HEK293T (cell line): ENCODE data around the gene LRP1B.

Experiments used
- CTCF ChIA-PET: fragments of 350-600 bp; formaldehyde crosslinking; extraction: SDS; loops from one replicate; lab custom pipeline; 2021; ENCODE audit warnings: antibody characterized with exemption, inconsistent platforms; lab: Yijun Ruan, JAX
- POLR2A ChIA-PET: fragments of 350-600 bp; formaldehyde crosslinking; extraction: SDS; loops from one replicate; lab custom pipeline; 2020; ENCODE audit warnings: antibody characterized with exemption, inconsistent platforms; lab: Yijun Ruan, JAX
- DNase-seq: peaks from one replicate; pipeline ENCODE4 v3.0.0; 2012; ENCODE audit warnings: mixed read lengths; ENCODE audit errors: extremely low spot score
- ARNT ChIP-seq: fragments of 450-650 bp; IDR thresholded peaks from 2 replicates; pipeline ENCODE4 v1.6.1; 2017; ENCODE audit warnings: mild to moderate bottlenecking
- BHLHE40 ChIP-seq: fragments of 450-650 bp; IDR thresholded peaks from 2 replicates; pipeline ENCODE4 v1.6.1; 2016; ENCODE audit warnings: mild to moderate bottlenecking, moderate library complexity, borderline replicate concordance
- CTBP1 ChIP-seq: fragments of 450-650 bp; IDR thresholded peaks from 2 replicates; pipeline ENCODE4 v1.6.1; 2016; ENCODE audit warnings: borderline replicate concordance
- ELF4 ChIP-seq: fragments of 450-650 bp; IDR thresholded peaks from 2 replicates; pipeline ENCODE4 v1.6.1; 2017; ENCODE audit warnings: antibody characterized with exemption
- FOXA1 ChIP-seq: fragments of 450-650 bp; IDR thresholded peaks from 2 replicates; pipeline ENCODE4 v1.6.1; 2016; ENCODE audit warnings: mild to moderate bottlenecking
- FOXK2 ChIP-seq: fragments of 450-650 bp; IDR thresholded peaks from 2 replicates; pipeline ENCODE4 v1.6.1; 2016; ENCODE audit warnings: mild to moderate bottlenecking
- FOXM1 ChIP-seq: fragments of 450-650 bp; IDR thresholded peaks from 2 replicates; pipeline ENCODE4 v1.6.1; 2017; ENCODE audit warnings: mild to moderate bottlenecking, borderline replicate concordance
- HDGF ChIP-seq: fragments of 450-650 bp; IDR thresholded peaks from 2 replicates; pipeline ENCODE4 v1.6.1; 2017; ENCODE audit warnings: antibody characterized with exemption, borderline replicate concordance
- L3MBTL2 ChIP-seq: fragments of 450-650 bp; conservative IDR thresholded peaks from 2 replicates; pipeline ENCODE4 v1.6.1; 2016; ENCODE audit warnings: mild to moderate bottlenecking
- LEF1 ChIP-seq: fragments of 450-650 bp; IDR thresholded peaks from 2 replicates; pipeline ENCODE4 v1.6.1; 2017; ENCODE audit warnings: mild to moderate bottlenecking, borderline replicate concordance
- NFRKB ChIP-seq: fragments of 450-650 bp; IDR thresholded peaks from 2 replicates; pipeline ENCODE4 v1.6.1; 2016; ENCODE audit warnings: mild to moderate bottlenecking, moderate library complexity
- PKNOX1 ChIP-seq: fragments of 450-650 bp; IDR thresholded peaks from 2 replicates; pipeline ENCODE4 v1.6.1; 2016
- SP1 ChIP-seq: fragments of 450-650 bp; IDR thresholded peaks from 2 replicates; pipeline ENCODE4 v1.6.1; 2017
- SUZ12 ChIP-seq: fragments of 450-650 bp; IDR thresholded peaks from 2 replicates; pipeline ENCODE4 v1.6.1; 2016; ENCODE audit warnings: mild to moderate bottlenecking
- TARDBP ChIP-seq: fragments of 450-650 bp; IDR thresholded peaks from 2 replicates; pipeline ENCODE4 v1.6.1; 2016
- ZNF384 ChIP-seq: fragments of 450-650 bp; IDR thresholded peaks from 2 replicates; pipeline ENCODE4 v1.6.1; 2016

The LRP1B gene

GRCh38 chr2:142030735-142031134 is 100.1 kb downstream of the LRP1B start:
- CTCF ChIA-PET = no interaction called here

GRCh38 chr2:142029974-142030373 is 100.8 kb downstream of the LRP1B start:
- ChIA-PET POLR2A (no interaction called here), CTCF (no interaction called here)
- no peak for DNase-seq
- TF ChIP-seq FOXA1 (no peak), HDGF (no peak), LEF1 (no peak), ARNT (no peak), FOXM1 (no peak)

More at GRCh38 chr2:142030735-142031134, 100.1 kb downstream of the LRP1B start:
- TF ChIP-seq FOXM1 (no peak), NFRKB (no peak)
- no peak for DNase-seq
- POLR2A ChIA-PET = no interaction called here

GRCh38 chr2:142025394-142025793 is 105.4 kb downstream of the LRP1B start:
- no peak for DNase-seq
- CTCF ChIA-PET = no interaction called here
- no peak for TF ChIP-seq SUZ12
- TF ChIP-seq HDGF = no peak
- TF ChIP-seq LEF1 = no peak
- no peak for TF ChIP-seq ELF4
- no peak for TF ChIP-seq PKNOX1
- no peak for TF ChIP-seq ARNT
- TF ChIP-seq BHLHE40 = no peak
- no peak for TF ChIP-seq FOXK2
- POLR2A ChIA-PET = no interaction called here

DNA sequence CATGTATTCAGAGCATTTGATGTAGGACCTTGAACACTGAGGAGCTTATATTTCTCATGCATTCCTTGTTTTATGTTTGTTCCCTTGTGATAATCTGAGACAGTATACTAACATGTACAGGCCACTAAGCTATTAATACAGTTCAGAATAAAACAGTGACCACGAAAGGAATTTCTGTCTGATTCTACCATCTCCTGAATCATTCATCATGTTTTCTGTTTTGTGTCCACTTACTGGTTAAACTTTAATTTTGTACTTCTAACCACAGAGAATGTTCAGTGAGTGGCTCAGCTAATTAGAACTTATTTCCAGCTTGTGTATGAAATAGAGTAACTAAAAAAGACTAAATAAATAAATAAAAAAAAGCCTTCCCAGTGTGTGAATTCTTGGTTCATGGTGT is 110.4 kb downstream of the LRP1B start:
- ChIA-PET POLR2A (no interaction called here), CTCF (interaction anchor here (0.6 kb wide), 1 partner anchor 199 kb away, joined by 4 read pairs; no protein-coding TSS in a partner anchor)
- no peak for TF ChIP-seq ZNF384
- TF ChIP-seq HDGF = no peak
- TF ChIP-seq NFRKB = no peak
- TF ChIP-seq SP1 = no peak
- TF ChIP-seq FOXK2 = no peak
- TF ChIP-seq ELF4 = no peak
- TF ChIP-seq L3MBTL2 = no peak
- TF ChIP-seq SUZ12 = no peak
- TF ChIP-seq PKNOX1 = no peak
- no peak for TF ChIP-seq LEF1
- no peak for TF ChIP-seq TARDBP
- TF ChIP-seq ARNT = no peak
- TF ChIP-seq FOXA1 = no peak
- TF ChIP-seq CTBP1 = no peak
- TF ChIP-seq BHLHE40 = no peak
- TF ChIP-seq FOXM1 = no peak
- DNase-seq = no peak

DNA sequence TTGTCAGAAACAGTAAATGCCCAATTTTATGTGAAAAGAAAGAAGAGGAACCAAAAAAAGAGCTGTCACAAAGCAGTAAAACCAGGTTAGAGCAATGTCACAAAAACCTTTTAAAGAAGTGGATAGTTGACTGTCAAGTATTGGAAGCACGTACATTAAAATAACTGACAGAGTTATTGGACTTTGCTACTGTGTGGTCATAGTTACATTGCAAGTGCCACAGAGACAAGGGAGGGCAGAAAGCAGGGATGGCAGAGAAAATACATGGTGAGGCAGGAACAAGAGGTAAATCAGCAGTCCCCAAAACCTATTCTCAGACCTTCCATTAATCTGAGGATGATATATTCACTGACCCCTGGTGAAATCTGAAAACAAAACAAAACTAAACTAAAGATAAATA is 116.3 kb downstream of the LRP1B start:
- DNase-seq = no peak
- ChIA-PET CTCF (no interaction called here), POLR2A (no interaction called here)
- TF ChIP-seq TARDBP (no peak), PKNOX1 (peak; percentile 38; the same call in 1 of the 2 replicates)

DNA sequence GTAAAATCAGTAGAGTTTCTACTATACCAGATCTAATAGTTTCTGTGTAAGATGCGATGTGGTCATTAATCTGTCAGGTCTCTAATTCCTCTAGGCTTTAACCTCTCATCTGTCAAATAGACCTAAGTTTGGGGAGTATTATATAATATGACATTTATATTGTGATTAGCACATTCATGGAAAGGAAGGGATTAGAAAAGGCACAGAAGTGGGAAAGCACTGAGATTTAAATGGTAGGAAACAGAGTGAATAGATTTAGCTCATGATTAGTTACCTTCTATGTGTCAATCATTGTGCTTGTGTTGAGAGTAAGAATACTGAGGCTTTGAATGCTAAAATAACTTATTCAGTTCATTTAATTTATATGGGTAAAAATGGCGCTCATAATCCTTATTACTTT is 118.0 kb downstream of the LRP1B start:
- TF ChIP-seq FOXM1 (no peak), PKNOX1 (peak; percentile 78)
- CTCF ChIA-PET = no interaction called here
- POLR2A ChIA-PET = no interaction called here
- no peak for DNase-seq

DNA sequence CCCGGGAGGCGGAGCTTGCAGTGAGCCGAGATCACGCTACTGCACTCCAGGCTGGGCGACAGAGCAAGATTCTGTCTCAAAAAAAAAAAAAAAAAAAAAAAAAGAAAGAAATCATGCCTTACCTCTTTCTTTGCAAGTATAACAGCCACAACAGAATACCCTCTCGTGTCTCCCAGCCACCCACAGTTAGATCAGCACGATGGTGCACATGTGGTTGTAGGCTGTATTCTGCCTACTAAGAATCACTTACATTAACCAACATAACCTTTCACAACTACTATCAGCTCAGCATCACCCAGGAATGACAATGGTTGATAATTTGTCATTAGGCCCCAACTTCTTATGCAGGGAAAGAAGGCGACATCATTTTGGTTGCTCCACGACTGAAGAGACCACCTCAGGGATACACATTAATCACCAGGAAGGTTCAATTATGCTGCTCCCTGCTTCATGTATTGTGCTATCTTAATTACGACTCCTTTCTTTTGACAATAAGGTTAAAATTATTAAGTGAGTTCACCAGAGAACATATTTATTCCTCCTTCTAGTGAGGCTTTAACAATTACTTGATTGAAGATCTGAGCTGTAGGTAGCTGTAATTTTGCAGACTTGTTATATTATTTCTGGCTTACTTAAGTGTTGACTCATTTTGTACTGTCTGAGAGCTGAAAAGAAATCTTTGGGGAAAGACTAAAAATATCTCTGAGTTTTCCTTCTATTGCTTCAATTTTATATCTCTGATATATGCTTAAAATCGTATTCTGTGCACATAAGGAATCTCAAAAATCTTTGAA is 120.1 kb downstream of the LRP1B start:
- DNase-seq = no peak
- TF ChIP-seq SP1 = no peak
- no peak for TF ChIP-seq TARDBP
- no peak for TF ChIP-seq PKNOX1
- TF ChIP-seq ELF4 = no peak
- TF ChIP-seq SUZ12 = no peak
- TF ChIP-seq FOXM1 = no peak
- no peak for TF ChIP-seq HDGF
- no peak for TF ChIP-seq FOXA1
- no peak for TF ChIP-seq L3MBTL2
- no peak for TF ChIP-seq FOXK2
- TF ChIP-seq ARNT = no peak
- TF ChIP-seq BHLHE40 = no peak
- no peak for TF ChIP-seq NFRKB
- TF ChIP-seq LEF1 = no peak
- TF ChIP-seq ZNF384 = no peak
- TF ChIP-seq CTBP1 = no peak
- POLR2A ChIA-PET = no interaction called here
- CTCF ChIA-PET = interaction anchor here (0.6 kb wide), 1 partner anchor 1422 kb away, joined by 3 read pairs; no protein-coding TSS in a partner anchor
